Caki2 (cell line): ENCODE data around the gene MFAP1. TPM values are rescaled to one million over a fixed set of nuclear protein-coding genes. Genes with fewer than 3 reads are reported as not detected.
"Not testable (repeated sequence)": the region's sequence is repeated elsewhere in the genome, so short reads cannot be mapped to it uniquely, and the experiment has no call there.

Experiments used
- DNase-seq: peaks from one replicate; pipeline ENCODE4 v3.0.0-alpha.2; 2015; ENCODE audit warnings: low read depth
- in situ Hi-C: cut with HindIII; loops from 2 replicates; pipeline ENCODE4 v1.10.0; 2016; ENCODE audit warnings: low sequenced_read_pairs, low pct_unique_long_range_greater_than_20kb, mixed read lengths
- total RNA-seq: library from RNA; depleted of rRNA; stranded (reverse); fragments of >200 nt; shearing (Covaris generic); gene quantifications from 2 replicates; pipeline ENCODE4 v1.2.3, GENCODE V29; 2014; ENCODE audit warnings: low replicate concordance; rRNA removed

The MFAP1 gene, protein sequence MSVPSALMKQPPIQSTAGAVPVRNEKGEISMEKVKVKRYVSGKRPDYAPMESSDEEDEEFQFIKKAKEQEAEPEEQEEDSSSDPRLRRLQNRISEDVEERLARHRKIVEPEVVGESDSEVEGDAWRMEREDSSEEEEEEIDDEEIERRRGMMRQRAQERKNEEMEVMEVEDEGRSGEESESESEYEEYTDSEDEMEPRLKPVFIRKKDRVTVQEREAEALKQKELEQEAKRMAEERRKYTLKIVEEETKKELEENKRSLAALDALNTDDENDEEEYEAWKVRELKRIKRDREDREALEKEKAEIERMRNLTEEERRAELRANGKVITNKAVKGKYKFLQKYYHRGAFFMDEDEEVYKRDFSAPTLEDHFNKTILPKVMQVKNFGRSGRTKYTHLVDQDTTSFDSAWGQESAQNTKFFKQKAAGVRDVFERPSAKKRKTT
- 5.3 and 9.5 TPM in 2 replicates for total RNA-seq

GRCh38 chr15:43824302-43825246 is at the start of gene MFAP1:
TSS of gene MFAP1 (minus strand) at chr15:43824690. CDS start at chr15:43824569, 121 bp downstream.
- in situ Hi-C loops, result no loop called here
- DNase-seq, result peak; percentile 91

DNA sequence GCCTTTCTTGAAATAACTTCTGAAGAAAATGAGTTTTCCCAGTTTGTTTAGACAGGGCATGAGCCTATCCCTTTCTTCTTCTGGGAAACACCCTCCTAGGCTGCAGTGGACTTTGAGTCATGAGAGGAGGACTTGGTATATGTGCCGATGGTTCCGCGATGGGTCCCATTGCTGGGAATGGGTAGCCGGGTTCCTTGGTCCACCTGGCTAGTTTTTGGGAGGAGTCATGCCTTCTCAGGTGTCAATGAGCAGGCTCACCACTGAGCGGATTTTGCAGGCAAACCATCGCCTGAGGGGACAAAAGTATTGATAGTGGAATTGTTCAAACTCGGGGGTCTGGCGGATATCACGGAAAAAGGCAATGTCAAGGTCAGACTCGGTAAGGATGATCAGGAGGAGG is 49.2 kb upstream of the MFAP1 start:
- DNase-seq, result no peak
- in situ Hi-C loops, result no loop called here

- in situ Hi-C loops, result no loop called here
- peak; percentile 49 for DNase-seq
These were observed 48.0 kb upstream of the MFAP1 start for GRCh38 chr15:43872416-43873020.

- in situ Hi-C loops, result no loop called here
- no peak for DNase-seq
These were observed 47.3 kb upstream of the MFAP1 start for GRCh38 chr15:43871835-43872234.

DNA sequence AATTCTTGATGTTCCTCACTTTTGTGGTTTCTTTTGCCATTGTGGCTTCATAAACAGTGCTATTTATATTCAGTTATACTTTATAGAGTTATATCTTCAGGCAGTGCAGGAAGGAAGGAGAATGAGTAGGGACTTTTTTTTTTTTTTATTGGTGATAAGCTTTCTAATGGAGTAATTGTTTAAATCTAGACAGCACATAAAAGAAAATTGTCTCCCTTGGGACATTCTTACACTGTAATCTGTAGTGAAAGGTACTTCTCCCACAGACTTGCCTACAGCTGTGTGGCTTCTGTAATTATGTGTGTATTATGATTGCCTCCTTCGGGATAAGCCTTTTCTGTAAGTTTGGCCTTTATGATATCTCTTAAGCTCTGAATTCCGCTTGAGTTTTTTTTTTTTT is 43.9 kb upstream of the MFAP1 start:
- DNase-seq, result no peak
- in situ Hi-C loops, result no loop called here

DNA sequence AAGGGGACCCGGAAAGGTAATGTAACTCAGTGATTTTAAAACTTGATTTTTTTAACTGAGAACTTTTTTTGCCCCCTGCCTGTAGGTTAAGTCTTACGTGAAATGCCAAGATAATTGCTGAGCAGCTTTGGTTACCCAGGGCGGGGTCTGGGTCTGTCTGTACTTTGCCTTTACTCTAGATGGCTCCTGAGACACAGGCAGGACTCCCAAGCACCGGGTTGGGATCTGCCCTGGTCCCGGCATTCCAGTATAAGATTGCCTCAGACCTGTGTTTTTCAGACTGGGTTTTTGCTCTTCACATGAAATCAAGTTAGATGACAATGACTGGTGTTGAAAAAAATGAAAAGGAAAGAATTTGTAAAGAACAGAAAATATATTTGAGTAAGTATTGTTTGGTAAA is 42.6 kb upstream of the MFAP1 start:
- DNase-seq, result no peak
- in situ Hi-C loops, result no loop called here

- in situ Hi-C loops, DNase-seq: not testable (repeated sequence)
These were observed 42.1 kb upstream of the MFAP1 start for GRCh38 chr15:43866636-43867035.

DNA sequence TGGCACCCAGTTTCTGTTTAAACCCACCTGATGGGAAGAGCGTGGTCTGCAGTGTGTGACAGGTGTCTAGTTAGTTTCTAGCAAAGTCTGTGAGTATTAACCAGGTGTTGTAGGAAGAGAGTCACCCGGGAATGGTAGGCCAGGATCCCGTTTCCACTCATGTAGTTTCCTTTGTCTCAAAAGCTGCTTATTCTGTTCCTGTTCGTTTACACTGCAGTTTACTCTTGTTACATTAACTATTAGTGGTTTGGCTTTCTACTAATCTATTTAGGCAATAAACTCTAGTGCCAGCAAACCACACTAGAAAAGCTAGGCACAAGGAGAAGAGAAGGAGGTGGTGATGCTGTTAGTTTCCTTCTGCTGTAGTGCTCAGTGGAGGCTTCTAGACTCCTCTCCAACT is 35.1 kb upstream of the MFAP1 start:
- DNase-seq, result no peak
- in situ Hi-C loops, result no loop called here

- DNase-seq, result no peak
- in situ Hi-C loops, result no loop called here
These were observed 30.3 kb upstream of the MFAP1 start for GRCh38 chr15:43854801-43855200.

GRCh38 chr15:43852607-43853006 is 28.1 kb upstream of the MFAP1 start:
- in situ Hi-C loops, result no loop called here
- no peak for DNase-seq

- in situ Hi-C loops, result no loop called here
- DNase-seq, result no peak
These were observed 26.8 kb upstream of the MFAP1 start for GRCh38 chr15:43851251-43851650.

DNA sequence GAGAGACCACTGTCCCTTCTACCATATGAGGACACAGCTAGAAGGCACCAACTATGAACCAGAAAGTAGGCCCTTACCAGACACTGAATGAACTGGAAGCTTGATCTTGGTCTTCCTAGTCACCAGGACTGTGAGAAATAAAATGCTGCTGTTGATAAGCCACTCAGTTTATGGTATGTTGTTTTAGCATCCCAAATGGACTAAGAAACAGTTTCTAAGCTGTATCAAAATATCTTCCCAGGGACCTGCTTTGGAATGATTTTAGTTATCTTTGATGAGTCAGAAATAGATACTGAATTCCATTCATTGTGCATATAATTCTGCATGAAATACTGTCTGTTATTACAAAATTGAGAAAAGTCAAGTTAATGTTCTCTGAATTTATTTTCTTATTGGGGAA is 20.9 kb upstream of the MFAP1 start:
- DNase-seq, result no peak
- in situ Hi-C loops, result no loop called here

GRCh38 chr15:43832485-43832884 is 8.0 kb upstream of the MFAP1 start:
- DNase-seq, in situ Hi-C loops: not testable (repeated sequence)

DNA sequence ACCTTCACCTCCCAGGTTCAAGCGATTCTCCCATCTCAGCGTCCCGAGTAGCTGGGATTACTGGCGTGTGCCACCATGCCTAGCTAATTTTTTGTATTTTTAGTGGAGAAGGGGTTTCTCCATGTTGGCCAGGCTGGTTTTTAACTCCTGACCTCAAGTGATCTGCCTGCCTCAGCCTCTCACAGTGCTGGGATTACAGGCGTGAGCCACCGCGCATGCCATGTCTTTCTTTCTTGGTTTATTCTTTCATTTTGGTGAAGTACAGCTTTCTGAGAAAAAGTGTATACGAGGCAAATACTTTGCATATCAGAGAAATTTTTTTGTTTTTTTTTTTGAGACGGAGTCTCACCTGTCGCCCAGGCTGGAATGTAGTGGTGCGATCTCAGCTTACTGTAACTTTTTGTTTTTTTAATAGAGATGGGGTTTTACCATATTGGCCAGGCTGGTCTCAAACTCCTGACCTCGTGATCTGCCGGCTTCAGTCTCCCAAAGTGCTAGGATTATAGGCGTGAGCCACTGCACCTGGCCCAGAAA is 7.1 kb upstream of the MFAP1 start:
- DNase-seq, in situ Hi-C loops: not testable (repeated sequence)

GRCh38 chr15:43830691-43831275 is 6.3 kb upstream of the MFAP1 start:
- in situ Hi-C loops, DNase-seq: not testable (repeated sequence)

- in situ Hi-C loops, DNase-seq: not testable (repeated sequence)
These were observed 5.6 kb upstream of the MFAP1 start for GRCh38 chr15:43829951-43830540.

DNA sequence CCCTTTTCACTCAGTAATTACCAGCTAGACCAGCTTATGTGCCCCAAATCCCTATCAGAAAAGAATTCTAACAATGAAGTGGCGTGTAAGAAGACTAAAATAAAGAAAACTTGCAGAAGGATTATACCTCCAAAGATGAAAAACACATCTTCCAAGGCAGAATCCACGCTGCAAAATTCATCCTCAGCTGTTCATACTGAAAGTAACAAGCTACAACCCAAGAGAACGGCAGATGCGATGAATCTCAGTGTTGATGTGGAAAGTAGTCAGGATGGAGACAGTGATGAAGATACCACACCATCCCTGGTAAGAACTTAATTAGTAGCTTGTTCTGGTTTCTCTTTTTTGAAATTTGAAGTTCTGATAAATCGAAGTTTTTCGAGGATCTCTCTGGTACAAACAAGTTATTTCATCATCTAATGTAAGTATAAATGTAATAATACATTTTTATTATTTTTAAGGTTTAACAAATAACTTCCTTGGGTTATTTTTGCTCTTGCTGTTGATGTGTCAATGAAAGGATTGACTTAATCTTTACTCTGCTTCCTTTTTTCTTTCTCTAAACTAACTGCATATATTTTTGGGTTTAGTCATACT is 3.7 kb upstream of the MFAP1 start:
- DNase-seq, result no peak

More for the DNA sequence above, 3.7 kb upstream of the MFAP1 start:
- in situ Hi-C loops, result no loop called here
